B cell (primary cell): ENCODE data around the gene ZNRF2. TPM values are rescaled to one million over a fixed set of nuclear protein-coding genes. Genes with fewer than 3 reads are reported as not detected.

Experiments used
- ATAC-seq: fragments of 200-7000 bp; cut with Tn5 transposase; one replicate; pipeline ENCODE4 v1.10.0; 2021; ENCODE audit warnings: low read depth, mild to moderate bottlenecking, moderate number of reproducible peaks, moderate library complexity
- CTCF ChIA-PET: fragments of 350-600 bp; sonication (Branson Sonifier 250); formaldehyde crosslinking; loops from one replicate; lab custom pipeline; 2021; ENCODE audit warnings: antibody characterized with exemption, inconsistent platforms; lab: Charles Lee
- POLR2A ChIA-PET: fragments of 350-600 bp; sonication (Branson Sonifier 250); formaldehyde crosslinking; loops from one replicate; lab custom pipeline; 2021; ENCODE audit warnings: antibody characterized with exemption; lab: Charles Lee
- DNase-seq: peaks from one replicate; pipeline ENCODE4 v3.0.0; 2013
- H2AFZ ChIP-seq: 2 replicates; pipeline ENCODE4 v1.6.1; 2012; ENCODE audit warnings: mild to moderate bottlenecking, low read depth, low read length; ENCODE audit not compliant: insufficient read depth, poor library complexity, severe bottlenecking
- H3K27ac ChIP-seq, 2 donors: 1 replicate in 1 of 2; 2 replicates in 1 of 2; pipeline ENCODE4 v1.5.1; 2012 to 2013; ENCODE audit warnings: low read length in 2 of 2, mild to moderate bottlenecking in 2 of 2, moderate library complexity in 1 of 2
- H3K27me3 ChIP-seq, 4 experiments: fragments of 200-600 bp in 1 of 4; sonication (generic) in 1 of 4; replicated peaks in 1 of 4; 1 replicate in 2 of 4; 2 replicates in 2 of 4; pipeline versions ENCODE4 v1.6.1 to v1.7.0; 2013 to 2016; ENCODE audit warnings: low read length in 3 of 4, mild to moderate bottlenecking in 2 of 4, mixed read lengths in 1 of 4, moderate library complexity in 1 of 4; ENCODE audit not compliant: insufficient read depth in 4 of 4, control insufficient read depth in 3 of 4; ENCODE audit errors: control extremely low read depth in 1 of 4
- H3K36me3 ChIP-seq, 2 experiments: replicated peaks in 1 of 2; 1 replicate in 1 of 2; 2 replicates in 1 of 2; pipeline versions ENCODE4 v1.6.1 to v1.7.1; 2013; ENCODE audit warnings: low read length in 1 of 2; ENCODE audit not compliant: insufficient read depth in 2 of 2, control insufficient read depth in 1 of 2; ENCODE audit errors: control extremely low read depth in 1 of 2, extremely low read depth in 1 of 2
- H3K4me1 ChIP-seq, 2 donors: fragments of 200-600 bp in 1 of 2; sonication (generic) in 1 of 2; 1 replicate in 1 of 2; 2 replicates in 1 of 2; pipeline versions ENCODE4 v1.5.1 to v1.6.1; 2013 to 2017; ENCODE audit warnings: low read length in 2 of 2; ENCODE audit not compliant: control insufficient read depth in 2 of 2, insufficient read depth in 2 of 2
- H3K4me2 ChIP-seq: replicated peaks from 2 replicates; pipeline ENCODE3; 2012; ENCODE audit warnings: mild to moderate bottlenecking, low read depth, low read length; ENCODE audit not compliant: poor library complexity, severe bottlenecking
- H3K4me3 ChIP-seq, 5 experiments: fragments of 200-600 bp in 1 of 5; sonication (generic) in 1 of 5; 1 replicate in 3 of 5; 2 replicates in 2 of 5; pipeline versions ENCODE4 v1.5.1 to v1.7.0; 2011 to 2016; ENCODE audit warnings: low read length in 4 of 5, mild to moderate bottlenecking in 4 of 5, low read depth in 2 of 5, control low read depth in 1 of 5, moderate library complexity in 1 of 5; ENCODE audit not compliant: insufficient read depth in 1 of 5; ENCODE audit errors: control extremely low read depth in 1 of 5, extremely low read depth in 1 of 5
- H3K79me2 ChIP-seq: fragments of 200-600 bp; sonication (generic); one replicate; pipeline ENCODE4 v1.6.0; 2016; ENCODE audit warnings: low read length; ENCODE audit not compliant: control insufficient read depth, insufficient read depth
- H3K9ac ChIP-seq: fragments of 200-600 bp; sonication (generic); 2 replicates; pipeline ENCODE4 v1.6.1; 2017; ENCODE audit warnings: mild to moderate bottlenecking, low read length, moderate library complexity
- H3K9me3 ChIP-seq, 3 donors: one replicate each; pipeline versions ENCODE4 v1.6.1 to v1.7.1; 2013; ENCODE audit warnings: low read length in 2 of 3; ENCODE audit not compliant: control insufficient read depth in 2 of 3, insufficient read depth in 1 of 3; ENCODE audit errors: control extremely low read depth in 1 of 3
- H4K20me1 ChIP-seq: 2 replicates; pipeline ENCODE4 v1.6.0; 2012; ENCODE audit warnings: mild to moderate bottlenecking, low read length; ENCODE audit not compliant: insufficient read depth, control insufficient read depth, poor library complexity, severe bottlenecking
- H3K27ac Mint-ChIP-seq: one replicate; pipeline ENCODE4 v1.8.0; 2021; ENCODE audit warnings: mixed read lengths
- H3K27me3 Mint-ChIP-seq: one replicate; pipeline ENCODE4 v1.8.0; 2021; ENCODE audit warnings: mixed read lengths
- H3K4me1 Mint-ChIP-seq: one replicate; pipeline ENCODE4 v1.8.0; 2021; ENCODE audit warnings: mixed read lengths
- H3K4me3 Mint-ChIP-seq: one replicate; pipeline ENCODE4 v1.8.0; 2021; ENCODE audit warnings: mixed read lengths
- H3K9me3 Mint-ChIP-seq: one replicate; pipeline ENCODE4 v1.8.0; 2022; ENCODE audit warnings: mixed read lengths; ENCODE audit not compliant: insufficient read depth
- EZH2 ChIP-seq: IDR thresholded peaks from 2 replicates; pipeline ENCODE4 v1.6.1; 2012; ENCODE audit warnings: borderline replicate concordance, low read depth, mild to moderate bottlenecking, moderate library complexity, low read length; ENCODE audit not compliant: insufficient read depth, poor library complexity, severe bottlenecking
- WGBS: methylation state at CpG from one replicate; pipeline ENCODE4 v1.1.5; 2013; ENCODE audit warnings: missing lambda C conversion rate; ENCODE audit not compliant: insufficient coverage; 5-methylcytosine and 5-hydroxymethylcytosine counted together
- intact Hi-C: fragments of 100-400 bp; cut with micrococcal nuclease; formaldehyde crosslinking; loops from one replicate; pipeline ENCODE4 v1.10.0; 2022
- polyA plus RNA-seq: library from polyadenylated mRNA; depleted of rRNA; stranded (reverse); fragments of >200 nt; gene quantifications from 2 replicates; pipeline ENCODE4 v1.2.3, GENCODE V29; 2012
- total RNA-seq, 2 donors: library from RNA; stranded (reverse); fragments of 120-200 nt in 1 of 2; gene quantifications; 1 replicate in 1 of 2; 2 replicates in 1 of 2; pipeline versions ENCODE4 v1.2.3 to v1.2.4, GENCODE V29; 2013 to 2022
- TF ChIP-seq, protein P1 (sequence below): fragments of 200-600 bp; IDR thresholded peaks from one replicate; pipeline ENCODE4 v1.8.0; 2022; ENCODE audit warnings: antibody characterized with exemption, mild to moderate bottlenecking

The ZNRF2 gene
- total and polyA plus RNA-seq, 2 donors (not counting 1 experiment from before 2014, with no cell fraction given): 6.4 to 32.0 TPM

DNA sequence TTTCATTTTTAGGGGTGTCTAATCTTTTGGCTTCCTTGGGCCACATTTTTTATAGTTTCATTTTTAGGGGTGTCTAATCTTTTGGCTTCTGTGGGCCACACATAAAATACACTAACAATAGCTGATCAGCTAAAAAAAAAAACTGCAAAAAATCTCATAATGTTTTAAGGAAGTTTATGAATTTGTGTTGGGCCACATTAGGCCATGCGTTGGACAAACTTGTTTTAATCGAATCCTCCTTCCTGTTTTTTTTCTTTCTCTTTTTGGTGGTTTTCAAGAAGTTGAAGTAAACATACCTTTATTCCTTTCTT is 37.4 kb downstream of the ZNRF2 start:
- Histone ChIP-seq H3K79me2 (peaks cover 92% of the 10 kb centered on the region), H3K36me3 (no peaks in the 10 kb centered on the region), H3K4me1 (peaks cover 29 to 46% of the 10 kb centered on the region in 2 donors), H3K4me3 (peak overlapping the region; percentile 11 to 51 (median 47)), H3K4me2 (peak overlapping the region; percentile 82), H2AFZ (peak overlapping the region; percentile 61), H3K9ac (peak overlapping the region; percentile 76), H3K27ac (peak overlapping the region; percentile 87 to 94), H3K27me3 (no peaks in the 10 kb centered on the region), H3K9me3 (no peaks in the 10 kb centered on the region), H4K20me1 (no peaks in the 10 kb centered on the region)
- peaks cover 80% of the 10 kb centered on the region for H3K4me1 Mint-ChIP-seq
- H3K27ac Mint-ChIP-seq: peak overlapping the region; percentile 97
- CTCF ChIA-PET: interaction anchor here (1.5 to 3.7 kb wide), 4 partner anchors 9 to 30 kb away, joined by 4 to 27 read pairs (median 6); no protein-coding TSS in a partner anchor
- H3K9me3 Mint-ChIP-seq: no peaks in the 10 kb centered on the region
- POLR2A ChIA-PET: interaction anchor here (1.0 to 2.1 kb wide), 4 partner anchors 9 to 36 kb away, joined by 3 to 18 read pairs (median 4); no protein-coding TSS in a partner anchor
- H3K4me3 Mint-ChIP-seq: peak overlapping the region; percentile 87
- TF ChIP-seq EZH2: no peak
- TF ChIP-seq, protein P1, sequence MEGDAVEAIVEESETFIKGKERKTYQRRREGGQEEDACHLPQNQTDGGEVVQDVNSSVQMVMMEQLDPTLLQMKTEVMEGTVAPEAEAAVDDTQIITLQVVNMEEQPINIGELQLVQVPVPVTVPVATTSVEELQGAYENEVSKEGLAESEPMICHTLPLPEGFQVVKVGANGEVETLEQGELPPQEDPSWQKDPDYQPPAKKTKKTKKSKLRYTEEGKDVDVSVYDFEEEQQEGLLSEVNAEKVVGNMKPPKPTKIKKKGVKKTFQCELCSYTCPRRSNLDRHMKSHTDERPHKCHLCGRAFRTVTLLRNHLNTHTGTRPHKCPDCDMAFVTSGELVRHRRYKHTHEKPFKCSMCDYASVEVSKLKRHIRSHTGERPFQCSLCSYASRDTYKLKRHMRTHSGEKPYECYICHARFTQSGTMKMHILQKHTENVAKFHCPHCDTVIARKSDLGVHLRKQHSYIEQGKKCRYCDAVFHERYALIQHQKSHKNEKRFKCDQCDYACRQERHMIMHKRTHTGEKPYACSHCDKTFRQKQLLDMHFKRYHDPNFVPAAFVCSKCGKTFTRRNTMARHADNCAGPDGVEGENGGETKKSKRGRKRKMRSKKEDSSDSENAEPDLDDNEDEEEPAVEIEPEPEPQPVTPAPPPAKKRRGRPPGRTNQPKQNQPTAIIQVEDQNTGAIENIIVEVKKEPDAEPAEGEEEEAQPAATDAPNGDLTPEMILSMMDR: no peak
- no CpG with 5 or more reads among the region's 2 CpGs for whole genome bisulfite sequencing
- intact Hi-C loops: loop anchor here (1.0 to 5.0 kb wide), 6 partner anchors 8 to 40 kb away; no protein-coding TSS in a partner anchor
- DNase-seq (peak; percentile 58), ATAC-seq (peak; percentile 10)
- H3K27me3 Mint-ChIP-seq: no peaks in the 10 kb centered on the region

DNA sequence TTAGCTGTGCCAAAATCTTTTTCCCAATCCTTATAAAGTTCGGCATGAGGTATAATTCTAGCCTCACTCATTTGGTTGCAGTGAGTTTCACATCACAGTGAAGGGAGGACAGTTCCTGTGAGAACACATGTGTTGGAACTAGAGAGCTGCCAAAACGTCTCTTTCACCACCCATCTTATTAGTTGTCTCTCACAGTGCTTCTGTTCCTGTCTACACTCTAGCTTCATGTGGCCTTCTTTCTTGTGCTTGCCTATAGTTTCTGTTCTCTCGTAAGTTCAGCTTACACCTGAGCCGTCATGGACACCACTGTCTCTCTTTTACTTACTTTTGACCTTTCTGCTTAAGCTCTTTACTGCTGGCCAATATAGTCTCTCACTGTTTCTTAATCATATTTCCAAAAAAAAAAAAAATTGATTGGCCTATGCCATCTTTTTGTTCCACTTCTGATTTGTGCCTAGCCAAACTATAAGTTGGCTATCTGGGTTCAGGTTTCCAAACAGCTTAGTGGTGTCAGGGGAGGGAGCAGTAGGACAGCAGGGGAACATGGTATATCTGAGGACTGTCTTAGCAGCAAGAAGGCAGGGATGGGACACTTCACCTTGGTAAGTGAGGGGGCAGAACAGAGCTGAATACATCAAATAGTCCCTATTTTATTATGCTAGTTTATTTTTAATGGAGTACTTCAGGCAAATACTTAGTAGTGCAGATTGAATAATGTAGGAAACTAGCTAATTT is 38.0 kb downstream of the ZNRF2 start:
- Histone ChIP-seq H3K79me2 (peaks cover 91% of the 10 kb centered on the region), H3K4me2 (peak overlapping the region; percentile 82), H3K9ac (peak overlapping the region; percentile 76), H3K4me1 (peaks cover 29 to 46% of the 10 kb centered on the region in 2 donors), H4K20me1 (no peaks in the 10 kb centered on the region), H3K27me3 (no peaks in the 10 kb centered on the region), H3K9me3 (no peaks in the 10 kb centered on the region), H3K4me3 (peak overlapping the region; percentile 11 to 51 (median 47)), H3K27ac (peak overlapping the region; percentile 87 to 94), H2AFZ (peak overlapping the region; percentile 61), H3K36me3 (no peaks in the 10 kb centered on the region)
- 0% methylated on average over 2 of the region's 4 CpGs for whole genome bisulfite sequencing
- TF ChIP-seq, protein P1: no peak
- TF ChIP-seq EZH2: no peak
- intact Hi-C loops: loop anchor here (1.0 to 5.0 kb wide), 5 partner anchors 8 to 40 kb away; no protein-coding TSS in a partner anchor
- Mint-ChIP-seq H3K27ac (peak overlapping the region; percentile 97), H3K4me3 (peak overlapping the region; percentile 87), H3K27me3 (no peaks in the 10 kb centered on the region), H3K4me1 (peaks cover 79% of the 10 kb centered on the region), H3K9me3 (no peaks in the 10 kb centered on the region)
- ChIA-PET CTCF (interaction anchor here (1.1 to 3.7 kb wide), 8 partner anchors 8 to 124 kb away, joined by 3 to 27 read pairs (median 5); no protein-coding TSS in a partner anchor), POLR2A (interaction anchor here (1.0 to 2.1 kb wide), 4 partner anchors 8 to 37 kb away, joined by 3 to 18 read pairs (median 4); no protein-coding TSS in a partner anchor)
- DNase-seq (peak; percentile 63), ATAC-seq (peak; percentile 74)
